ENCODE results near the gene SGCD.

SGCD gene

DNA sequence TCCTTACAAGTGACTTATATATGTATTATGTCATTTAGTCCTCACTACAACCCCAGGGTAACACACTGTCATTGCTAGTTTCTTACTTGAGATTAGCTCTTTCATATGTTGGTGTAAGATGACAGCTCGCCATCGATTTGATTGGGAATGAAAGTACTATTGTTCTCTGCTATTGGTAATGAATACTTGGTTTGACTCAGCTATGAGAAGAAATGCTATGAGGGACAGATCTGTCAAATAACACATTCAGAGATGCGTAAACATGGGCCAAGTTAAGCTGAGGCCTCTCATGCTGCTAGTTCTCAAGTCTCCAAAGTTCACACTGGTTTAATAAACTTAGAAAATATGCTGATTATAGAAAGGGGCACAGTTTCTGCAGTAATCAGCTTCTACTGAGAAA, 142.7 kb downstream of the SGCD start:
- no peak for DNase-seq

DNA sequence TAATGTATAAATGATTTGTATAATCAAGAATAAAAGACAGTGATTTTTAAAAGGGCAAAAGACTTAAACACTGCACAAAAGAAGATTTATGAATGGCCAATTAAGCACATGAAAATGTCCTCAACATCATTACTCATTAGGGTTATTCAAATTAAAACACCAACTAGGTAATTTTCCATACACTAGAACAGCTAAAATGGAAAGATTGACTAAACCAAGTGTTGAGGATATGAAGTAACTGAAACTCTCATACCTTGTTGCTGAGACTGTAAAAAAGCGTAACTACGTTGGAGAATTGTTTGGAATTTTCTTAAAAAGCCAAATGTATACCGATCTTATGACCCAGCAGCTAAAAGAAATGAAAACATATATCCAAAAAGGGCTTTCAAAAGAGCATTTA, 144.9 kb downstream of the SGCD start:
- no peak for DNase-seq

DNA sequence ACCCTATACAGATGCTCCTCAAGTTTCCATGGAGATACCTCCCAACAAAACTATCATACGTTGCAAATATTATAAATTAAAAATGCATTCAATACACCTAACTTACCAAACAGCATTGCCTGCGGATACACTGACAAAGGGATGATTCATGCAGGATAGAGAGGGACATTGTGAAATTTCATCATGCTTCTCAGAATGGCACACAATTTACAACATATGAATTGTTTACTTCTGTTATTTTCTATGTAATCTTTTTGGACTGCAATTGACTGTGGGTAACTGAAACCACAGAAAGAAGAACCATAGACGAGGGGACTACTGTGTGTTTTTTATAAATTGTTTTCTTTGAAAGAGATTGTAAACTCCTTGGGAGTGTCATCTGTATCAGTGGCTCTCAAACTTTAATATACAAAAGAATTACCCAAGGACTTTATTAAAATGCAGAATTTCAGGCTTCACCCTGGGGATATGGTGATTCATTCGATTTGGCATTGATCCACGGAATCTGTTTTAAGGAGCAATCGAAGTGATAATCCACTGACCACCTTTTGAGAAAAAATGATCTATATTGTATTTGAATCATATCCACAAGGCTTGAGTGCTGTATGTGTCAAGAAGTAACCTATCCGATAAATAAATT, 146.4 kb downstream of the SGCD start:
- DNase-seq, result no peak

DNA sequence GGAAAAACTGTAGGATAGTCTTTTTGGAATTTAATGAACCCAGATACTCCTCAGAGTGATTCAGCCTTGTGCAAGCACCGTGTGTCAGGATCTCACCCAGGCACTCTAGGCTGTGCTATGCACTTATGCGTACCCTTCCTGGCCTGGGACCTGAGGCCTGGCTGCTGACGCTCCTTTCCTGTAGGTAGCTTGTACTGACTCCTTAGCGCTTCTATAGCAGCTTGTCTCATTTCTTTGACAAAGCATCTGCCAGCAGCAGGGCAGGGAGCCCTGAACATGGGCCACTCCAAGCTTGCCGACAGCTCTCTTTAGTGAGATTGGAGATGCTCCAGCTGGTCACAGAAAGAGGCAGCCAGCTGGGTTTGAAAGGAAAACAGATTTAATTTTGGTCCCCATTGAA, 147.3 kb downstream of the SGCD start:
- no peak for DNase-seq

- no peak for DNase-seq
Measured at GRCh38 chr5:156475182-156476157, 148.5 kb downstream of the SGCD start.

DNA sequence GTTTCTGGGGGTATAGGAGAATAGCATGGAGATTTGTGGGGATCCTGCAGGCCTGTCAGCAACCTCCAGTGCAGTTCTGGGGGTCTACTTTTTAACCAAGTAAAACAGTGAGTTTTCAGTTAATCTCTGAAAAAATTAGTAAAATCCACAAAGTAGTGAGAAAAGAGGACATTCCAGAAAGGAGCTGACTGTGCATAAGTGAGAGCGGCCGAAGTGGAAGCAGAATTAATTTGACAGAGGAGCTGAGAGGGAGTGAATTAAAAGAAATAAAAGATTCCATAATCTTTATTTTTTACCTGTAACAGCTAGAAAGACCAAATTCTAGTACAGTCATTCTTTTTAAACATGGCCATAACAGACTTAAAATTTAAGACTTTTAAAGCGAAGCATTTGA, 149.2 kb downstream of the SGCD start:
- no peak for DNase-seq

GRCh38 chr5:156476678-156477077, 149.7 kb downstream of the SGCD start:
- no peak for DNase-seq

DNA sequence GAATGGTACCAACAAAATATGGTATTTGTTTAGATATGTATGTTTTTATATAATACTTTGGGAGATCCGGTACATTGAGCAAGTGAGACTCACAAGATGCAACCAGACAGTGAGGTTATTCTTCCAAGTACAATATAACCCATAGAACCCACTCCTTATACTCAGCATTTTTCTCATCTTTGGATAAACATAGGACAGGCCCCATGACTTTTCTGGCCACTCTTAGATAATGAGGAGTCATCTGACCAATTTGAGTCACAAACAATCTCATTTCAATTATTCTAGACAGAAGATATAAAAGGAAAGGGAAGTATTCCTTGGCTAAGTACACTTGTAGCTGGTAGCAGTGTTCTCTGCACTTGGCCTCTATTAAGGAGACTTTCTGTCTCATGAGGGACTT, 150.2 kb downstream of the SGCD start:
- DNase-seq, result no peak

- DNase-seq, result no peak
Measured at GRCh38 chr5:156479849-156480248, 152.9 kb downstream of the SGCD start.

GRCh38 chr5:156481741-156482140, 154.8 kb downstream of the SGCD start:
- no peak for DNase-seq

- DNase-seq, result no peak
Measured at GRCh38 chr5:156482818-156483217, 155.9 kb downstream of the SGCD start.

GRCh38 chr5:156486394-156487238, 159.7 kb downstream of the SGCD start:
- no peak for DNase-seq

DNA sequence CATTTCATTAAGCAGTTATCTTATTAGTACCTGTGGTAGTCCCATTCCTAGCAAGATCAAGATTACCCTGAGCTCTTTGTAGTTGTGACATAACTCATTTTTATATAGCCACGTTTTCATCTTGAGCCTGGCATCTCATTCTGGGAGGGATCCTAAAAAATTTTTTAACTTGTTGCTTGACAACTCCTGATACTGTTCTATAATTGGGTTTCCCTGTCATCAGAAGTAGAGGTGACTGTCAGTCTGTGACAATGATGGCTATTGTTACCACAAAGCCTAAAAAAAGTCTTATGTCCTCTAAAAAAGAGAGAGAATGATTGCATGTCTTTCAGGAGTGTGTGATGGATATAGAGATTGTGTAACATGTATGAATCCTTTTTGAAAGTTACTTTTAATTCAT, 164.8 kb downstream of the SGCD start:
- DNase-seq, result no peak

DNA sequence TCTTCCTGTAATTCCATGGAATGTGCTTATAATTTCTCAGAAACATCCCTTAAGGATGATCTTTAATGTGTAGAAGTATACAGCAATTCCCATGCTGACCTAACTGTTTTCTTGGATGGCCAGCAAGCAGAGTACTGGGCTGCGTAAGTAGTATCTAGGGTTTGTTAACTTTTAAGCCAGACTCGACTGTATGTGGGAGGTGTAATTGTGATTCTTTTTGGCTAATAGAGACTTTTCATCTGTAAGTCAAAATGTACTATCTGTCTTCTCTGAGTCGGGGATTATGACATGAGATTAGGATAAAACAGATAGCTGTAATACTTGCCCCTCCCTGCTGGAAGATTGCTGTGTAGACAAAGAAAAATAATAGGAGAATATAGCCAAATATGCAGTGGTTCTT, 169.3 kb downstream of the SGCD start:
- DNase-seq, result no peak

- no peak for DNase-seq
Measured at GRCh38 chr5:156497804-156498208, 170.8 kb downstream of the SGCD start.

DNA sequence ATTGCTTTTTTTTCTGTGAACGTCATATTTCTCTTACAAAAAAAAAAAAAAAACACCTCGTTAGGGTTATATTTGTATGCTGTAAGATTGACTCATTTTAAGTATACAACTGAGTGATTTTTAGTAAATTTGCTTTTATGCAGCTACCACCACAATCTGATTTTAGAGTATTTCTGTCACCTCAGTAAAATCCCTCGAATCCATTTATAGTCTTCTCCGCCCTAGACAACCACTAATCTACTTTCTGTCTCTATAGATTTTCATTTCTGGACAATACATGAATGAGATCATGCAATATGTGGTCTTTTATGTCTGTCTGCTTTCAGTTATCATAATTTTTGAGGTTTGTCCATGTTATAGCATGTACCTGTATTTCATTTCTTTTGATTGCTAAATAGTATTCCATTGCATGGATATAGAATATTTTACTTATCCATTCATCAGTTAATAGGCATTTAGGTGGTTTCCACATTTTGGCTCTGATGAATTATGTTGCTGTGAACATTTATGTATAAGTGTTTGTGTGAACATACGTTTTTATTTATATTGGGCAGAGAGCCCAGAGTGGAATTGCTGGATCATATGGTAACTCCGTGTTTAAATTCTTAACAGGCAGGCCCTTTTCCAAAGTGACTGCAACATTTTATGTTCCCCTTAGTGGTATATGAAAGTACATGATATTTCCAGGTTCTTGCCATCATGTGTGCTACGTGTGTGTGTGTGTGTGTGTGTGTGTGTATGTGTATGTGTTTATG, 171.4 kb downstream of the SGCD start:
- no peak for DNase-seq

GRCh38 chr5:156500755-156501154, 173.8 kb downstream of the SGCD start:
- no peak for DNase-seq

GRCh38 chr5:156505101-156505500, 178.1 kb downstream of the SGCD start:
- no peak for DNase-seq

DNA sequence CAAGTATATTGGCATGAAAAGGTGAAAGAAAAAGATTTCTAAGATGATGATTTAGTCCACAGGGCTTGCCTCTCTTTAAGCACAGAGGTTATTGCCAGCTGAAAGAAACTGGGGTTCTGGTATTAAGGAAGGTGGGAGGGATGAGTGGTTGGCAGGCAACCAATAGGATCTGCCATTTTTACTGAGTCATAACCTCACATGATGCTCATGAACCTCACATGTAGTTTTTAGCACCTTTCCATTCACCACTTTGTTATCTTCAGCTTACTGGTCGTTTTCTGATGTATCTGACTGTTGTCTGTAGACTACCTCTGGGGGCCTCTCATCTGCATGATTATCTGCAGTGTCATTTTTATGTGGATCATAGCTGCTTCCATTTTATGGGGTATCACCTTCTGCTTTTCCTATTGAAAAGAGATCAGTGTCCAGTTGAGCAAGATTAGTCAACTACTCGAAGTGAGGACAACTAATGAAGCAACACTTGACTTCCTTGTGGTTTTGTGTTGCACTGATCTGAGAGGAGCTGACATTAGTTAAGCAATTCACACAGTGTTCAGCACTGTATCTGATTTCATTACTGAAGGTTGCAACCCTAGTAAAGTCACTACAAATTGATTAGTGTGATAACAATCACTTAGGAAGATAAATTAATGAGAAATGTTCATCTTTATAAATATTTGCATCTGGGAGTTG, 186.3 kb downstream of the SGCD start:
- DNase-seq, result no peak

GRCh38 chr5:156515121-156515520, 188.2 kb downstream of the SGCD start:
- DNase-seq, result no peak

- no peak for DNase-seq
Measured at GRCh38 chr5:156515803-156516360, 188.9 kb downstream of the SGCD start.
